ENCODE results near the gene FUT7. TPM values are rescaled to one million over a fixed set of nuclear protein-coding genes. Genes with fewer than 3 reads are reported as not detected.

Gene FUT7
- total and polyA plus RNA-seq, 2 donors from 2014 or later: 0.60 TPM; not detected in 1

- no peak for DNase-seq
- no peaks in the 10 kb centered on the region for H3K4me1 ChIP-seq (ENCODE audit: control insufficient read depth in 2 of 3, insufficient read depth in 2 of 3, low read depth in 1 of 3, low read length in 3 of 3)
- no peaks in the 10 kb centered on the region for H3K27me3 ChIP-seq (ENCODE audit: control insufficient read depth, insufficient read depth, low read length)
- no peak for FAIRE-seq
- H3K9me3 ChIP-seq (ENCODE audit: control insufficient read depth in 2 of 3, insufficient read depth in 1 of 3, low read length in 3 of 3): no peaks in the 10 kb centered on the region
- H3K36me3 ChIP-seq (ENCODE audit: control insufficient read depth in 2 of 3, insufficient read depth in 3 of 3, low read length in 3 of 3): peaks cover 0 to 8% (median 0%) of the 10 kb centered on the region in 3 donors
- intact Hi-C loops (cut with DNase I): no loop called here
- no peak overlapping the region for H3K9ac ChIP-seq (ENCODE audit: low read length in 3 of 3)
- TF ChIP-seq CTCF (IDR thresholded peaks at IDR 0.05; ENCODE audit: borderline replicate concordance, extremely low read depth, insufficient read depth): no peak
- no peak overlapping the region for H3K27ac ChIP-seq (ENCODE audit: low read depth in 2 of 2, low read length in 2 of 2)
- H3K4me3 ChIP-seq (ENCODE audit: low read length in 3 of 3): no peak overlapping the region
Measured at GRCh38 chr9:137013571-137013940, 18.3 kb downstream of the FUT7 start.

GRCh38 chr9:137012694-137013570, 19.0 kb downstream of the FUT7 start:
- Histone ChIP-seq H3K36me3 (ENCODE audit: control insufficient read depth in 2 of 3, insufficient read depth in 3 of 3, low read length in 3 of 3) (peaks cover 0 to 8% (median 0%) of the 10 kb centered on the region in 3 donors), H3K9ac (ENCODE audit: low read length in 3 of 3) (no peak overlapping the region), H3K27ac (ENCODE audit: low read depth in 2 of 2, low read length in 2 of 2) (no peak overlapping the region), H3K4me3 (ENCODE audit: low read length in 3 of 3) (no peak overlapping the region), H3K9me3 (ENCODE audit: control insufficient read depth in 2 of 3, insufficient read depth in 1 of 3, low read length in 3 of 3) (no peaks in the 10 kb centered on the region), H3K4me1 (ENCODE audit: control insufficient read depth in 2 of 3, insufficient read depth in 2 of 3, low read depth in 1 of 3, low read length in 3 of 3) (no peaks in the 10 kb centered on the region), H3K27me3 (ENCODE audit: control insufficient read depth, insufficient read depth, low read length) (no peaks in the 10 kb centered on the region)
- intact Hi-C loops (cut with DNase I): no loop called here
- DNase-seq (no peak), FAIRE-seq (no peak)
- no peak for TF ChIP-seq CTCF (IDR thresholded peaks at IDR 0.05; ENCODE audit: borderline replicate concordance, extremely low read depth, insufficient read depth)

- intact Hi-C loops (cut with DNase I): no loop called here
- Histone ChIP-seq H3K36me3 (ENCODE audit: control insufficient read depth in 2 of 3, insufficient read depth in 3 of 3, low read length in 3 of 3) (peaks cover 0 to 5% (median 0%) of the 10 kb centered on the region in 3 donors), H3K9me3 (ENCODE audit: control insufficient read depth in 2 of 3, insufficient read depth in 1 of 3, low read length in 3 of 3) (no peaks in the 10 kb centered on the region), H3K9ac (ENCODE audit: low read length in 3 of 3) (no peak overlapping the region), H3K27ac (ENCODE audit: low read depth in 2 of 2, low read length in 2 of 2) (no peak overlapping the region), H3K27me3 (ENCODE audit: control insufficient read depth, insufficient read depth, low read length) (no peaks in the 10 kb centered on the region), H3K4me3 (ENCODE audit: low read length in 3 of 3) (no peak overlapping the region), H3K4me1 (ENCODE audit: control insufficient read depth in 2 of 3, insufficient read depth in 2 of 3, low read depth in 1 of 3, low read length in 3 of 3) (peaks cover 0 to 4% (median 0%) of the 10 kb centered on the region in 3 donors)
- DNase-seq: no peak
- no peak for TF ChIP-seq CTCF (IDR thresholded peaks at IDR 0.05; ENCODE audit: borderline replicate concordance, extremely low read depth, insufficient read depth)
- no peak for FAIRE-seq
Measured at GRCh38 chr9:137011907-137012675, 19.8 kb downstream of the FUT7 start.
